Loucy (cell line): ENCODE measurements around the gene CRYBG2.

Experiments
- CTCF ChIP-seq: fragments of 200-600 bp; sonication (generic); conservative IDR thresholded peaks from 2 replicates; pipeline ENCODE4 v1.5.1; 2014; ENCODE audit warnings: mild to moderate bottlenecking, antibody characterized with exemption, low read length
- EZH2phosphoT487 ChIP-seq: fragments of 200-600 bp; IDR thresholded peaks from 2 replicates; pipeline ENCODE4 v1.6.1; 2018; ENCODE audit warnings: antibody characterized with exemption, mild to moderate bottlenecking, moderate library complexity, borderline replicate concordance

- TF ChIP-seq CTCF, result no peak
- TF ChIP-seq EZH2phosphoT487, result no peak
Measured at GRCh38 chr1:26364956-26365355, 11.0 kb upstream of the CRYBG2 start.
